Mesenchymal stem cell (in vitro differentiated cells and primary cell): ENCODE results near the gene MIX23.

Source experiments
- DNase-seq: peaks from one replicate; pipeline ENCODE4 v3.0.0-alpha.2; 2013
- H2AFZ ChIP-seq: one replicate; pipeline ENCODE4 v1.6.1; 2013; ENCODE audit warnings: low read depth, mild to moderate bottlenecking, control low read depth, inconsistent platforms, low read length, moderate library complexity
- H2AK5ac ChIP-seq: 2 replicates; pipeline ENCODE4 v1.6.1; 2013; ENCODE audit warnings: low read length, moderate library complexity, mild to moderate bottlenecking, inconsistent platforms; ENCODE audit not compliant: severe bottlenecking
- H2BK120ac ChIP-seq: one replicate; pipeline ENCODE4 v1.6.1; 2013; ENCODE audit warnings: low read depth, mild to moderate bottlenecking, inconsistent platforms, low read length, moderate library complexity
- H2BK12ac ChIP-seq, 2 experiments: one replicate each; pipeline ENCODE4 v1.6.1; 2013; ENCODE audit warnings: inconsistent platforms in 2 of 2, low read length in 2 of 2, mild to moderate bottlenecking in 2 of 2, moderate library complexity in 2 of 2, control low read depth in 1 of 2
- H2BK15ac ChIP-seq: one replicate; pipeline ENCODE4 v1.6.1; 2013; ENCODE audit warnings: mild to moderate bottlenecking, low read depth, inconsistent platforms; ENCODE audit not compliant: poor library complexity, severe bottlenecking
- H2BK5ac ChIP-seq: 2 replicates; pipeline ENCODE4 v1.6.1; 2013; ENCODE audit warnings: low read depth, mild to moderate bottlenecking, low read length, control low read depth, inconsistent platforms; ENCODE audit not compliant: poor library complexity, severe bottlenecking
- H3K14ac ChIP-seq, 2 experiments: one replicate each; pipeline ENCODE4 v1.6.1; 2013; ENCODE audit warnings: inconsistent platforms in 2 of 2, low read length in 2 of 2, control low read depth in 1 of 2, mild to moderate bottlenecking in 1 of 2, moderate library complexity in 1 of 2
- H3K18ac ChIP-seq, 2 experiments: one replicate each; pipeline ENCODE4 v1.6.1; 2013; ENCODE audit warnings: inconsistent platforms in 2 of 2, low read length in 2 of 2, control low read depth in 1 of 2, low read depth in 1 of 2, mild to moderate bottlenecking in 1 of 2
- H3K23ac ChIP-seq, 2 experiments: one replicate each; pipeline ENCODE4 v1.6.1; 2013; ENCODE audit warnings: inconsistent platforms in 2 of 2, low read length in 2 of 2, mild to moderate bottlenecking in 2 of 2, moderate library complexity in 2 of 2, control low read depth in 1 of 2
- H3K27ac ChIP-seq: 2 replicates; pipeline ENCODE4 v1.5.1; 2013; ENCODE audit warnings: mild to moderate bottlenecking, moderate library complexity, low read length, control low read depth, inconsistent platforms; ENCODE audit not compliant: poor library complexity, severe bottlenecking
- H3K27me3 ChIP-seq, 2 experiments: 2 replicates each; pipeline versions ENCODE4 v1.6.1 to v1.7.0; 2013; ENCODE audit warnings: low read length in 2 of 2, mild to moderate bottlenecking in 2 of 2, moderate library complexity in 2 of 2, control low read depth in 1 of 2, inconsistent platforms in 1 of 2; ENCODE audit not compliant: control insufficient read depth in 1 of 2, insufficient read depth in 1 of 2
- H3K36me3 ChIP-seq, 2 experiments: 2 replicates each; pipeline versions ENCODE4 v1.6.1 to v1.7.0; 2013; ENCODE audit warnings: low read length in 2 of 2, control low read depth in 1 of 2, inconsistent platforms in 1 of 2, low read depth in 1 of 2, mild to moderate bottlenecking in 1 of 2; ENCODE audit not compliant: insufficient read depth in 2 of 2, control insufficient read depth in 1 of 2
- H3K4ac ChIP-seq, 2 experiments: one replicate each; pipeline ENCODE4 v1.6.1; 2013; ENCODE audit warnings: inconsistent platforms in 2 of 2, low read length in 2 of 2, mild to moderate bottlenecking in 2 of 2, moderate library complexity in 2 of 2, control low read depth in 1 of 2, low read depth in 1 of 2
- H3K4me1 ChIP-seq: 2 replicates; pipeline ENCODE4 v1.6.1; 2013; ENCODE audit warnings: low read depth, low read length, control low read depth; ENCODE audit not compliant: control insufficient read depth, insufficient read depth
- H3K4me2 ChIP-seq: 2 replicates; pipeline ENCODE4 v1.6.1; 2013; ENCODE audit warnings: low read length, mild to moderate bottlenecking, inconsistent platforms; ENCODE audit not compliant: poor library complexity, severe bottlenecking
- H3K4me3 ChIP-seq, 2 experiments: 2 replicates each; pipeline versions ENCODE4 v1.5.1 to v1.7.0; 2013; ENCODE audit warnings: low read length in 2 of 2, mild to moderate bottlenecking in 2 of 2, control low read depth in 1 of 2, low read depth in 1 of 2; ENCODE audit not compliant: insufficient read depth in 1 of 2
- H3K79me1 ChIP-seq: replicated peaks from 2 replicates; pipeline ENCODE4 v1.6.1; 2013; ENCODE audit warnings: mild to moderate bottlenecking, control low read depth, low read length, inconsistent platforms; ENCODE audit not compliant: poor library complexity, severe bottlenecking
- H3K9ac ChIP-seq: 2 replicates; pipeline ENCODE4 v1.7.0; 2013; ENCODE audit warnings: mild to moderate bottlenecking, low read length, moderate library complexity
- H3K9me3 ChIP-seq: 2 replicates; pipeline ENCODE4 v1.7.0; 2013; ENCODE audit warnings: mild to moderate bottlenecking, low read length; ENCODE audit not compliant: control insufficient read depth
- H4K8ac ChIP-seq: one replicate; pipeline ENCODE4 v1.6.1; 2013; ENCODE audit warnings: inconsistent platforms, mild to moderate bottlenecking, low read length, moderate library complexity
- H4K91ac ChIP-seq: one replicate; pipeline ENCODE4 v1.6.1; 2013; ENCODE audit warnings: mild to moderate bottlenecking, low read length, inconsistent platforms
- WGBS: methylation state at CpG from one replicate; pipeline ENCODE4 v1.1.7; 2013; ENCODE audit warnings: mixed read lengths; 5-methylcytosine and 5-hydroxymethylcytosine counted together

Gene MIX23

DNA sequence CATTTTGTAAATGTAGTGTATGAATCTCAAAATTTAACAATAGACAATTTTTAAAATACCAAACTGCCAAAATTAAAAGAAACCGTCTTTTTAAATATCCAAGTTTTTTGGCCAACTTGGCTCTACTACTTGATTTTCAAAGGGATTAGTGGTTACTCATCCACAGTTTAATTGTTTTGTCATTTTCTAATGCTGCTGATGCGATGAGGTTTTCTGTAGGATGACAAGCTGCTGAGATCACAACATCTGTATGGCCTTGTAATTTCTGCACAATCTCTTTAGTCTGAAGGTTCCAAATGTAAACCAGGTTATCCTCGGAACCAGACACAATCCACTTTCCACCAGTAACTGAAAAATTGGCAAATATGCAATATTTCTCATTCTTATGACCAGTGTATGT is 31.4 kb upstream of the MIX23 start:
- Histone ChIP-seq H3K4me1 (peaks cover 4% of the 10 kb centered on the region), H2BK12ac (no peak overlapping the region), H2AK5ac (no peak overlapping the region), H4K91ac (no peak overlapping the region), H4K8ac (no peak overlapping the region), H3K4ac (no peak overlapping the region), H3K4me3 (peak overlapping the region in 1 of 2 experiments; percentile 96), H3K36me3 (peaks cover 8 to 39% of the 10 kb centered on the region in 2 experiments), H2BK120ac (no peak overlapping the region), H3K27me3 (no peaks in the 10 kb centered on the region), H3K27ac (no peak overlapping the region), H3K79me1 (peaks cover 23% of the 10 kb centered on the region), H3K4me2 (no peak overlapping the region), H3K23ac (no peak overlapping the region), H3K14ac (no peak overlapping the region), H3K18ac (no peak overlapping the region), H2BK15ac (no peak overlapping the region), H2AFZ (no peak overlapping the region), H2BK5ac (no peak overlapping the region), H3K9ac (peak overlapping the region; percentile 99), H3K9me3 (no peaks in the 10 kb centered on the region)
- WGBS, result 100% methylated on average over 2 of the region's 3 CpGs
- DNase-seq, result no peak

GRCh38 chr3:122410639-122411038 is 27.6 kb upstream of the MIX23 start:
- H4K8ac ChIP-seq, result no peak overlapping the region
- no peak overlapping the region for H2AFZ ChIP-seq
- 99% methylated on average over 5 of the region's 6 CpGs for WGBS
- no peak overlapping the region for H3K9ac ChIP-seq
- peaks cover 13 to 77% of the 10 kb centered on the region in 2 experiments for H3K36me3 ChIP-seq
- peaks cover 17% of the 10 kb centered on the region for H3K79me1 ChIP-seq
- H3K23ac ChIP-seq, result no peak overlapping the region
- H3K27me3 ChIP-seq, result no peaks in the 10 kb centered on the region
- no peak for DNase-seq
- H2AK5ac ChIP-seq, result no peak overlapping the region
- no peak overlapping the region for H4K91ac ChIP-seq
- no peak overlapping the region for H3K27ac ChIP-seq
- H3K18ac ChIP-seq, result no peak overlapping the region
- no peak overlapping the region for H3K4me2 ChIP-seq
- H3K4me3 ChIP-seq, result no peak overlapping the region
- no peak overlapping the region for H2BK5ac ChIP-seq
- H2BK120ac ChIP-seq, result no peak overlapping the region
- no peaks in the 10 kb centered on the region for H3K9me3 ChIP-seq
- no peak overlapping the region for H2BK12ac ChIP-seq
- no peak overlapping the region for H3K4ac ChIP-seq
- H2BK15ac ChIP-seq, result no peak overlapping the region
- H3K14ac ChIP-seq, result no peak overlapping the region
- H3K4me1 ChIP-seq, result peaks cover 1% of the 10 kb centered on the region

DNA sequence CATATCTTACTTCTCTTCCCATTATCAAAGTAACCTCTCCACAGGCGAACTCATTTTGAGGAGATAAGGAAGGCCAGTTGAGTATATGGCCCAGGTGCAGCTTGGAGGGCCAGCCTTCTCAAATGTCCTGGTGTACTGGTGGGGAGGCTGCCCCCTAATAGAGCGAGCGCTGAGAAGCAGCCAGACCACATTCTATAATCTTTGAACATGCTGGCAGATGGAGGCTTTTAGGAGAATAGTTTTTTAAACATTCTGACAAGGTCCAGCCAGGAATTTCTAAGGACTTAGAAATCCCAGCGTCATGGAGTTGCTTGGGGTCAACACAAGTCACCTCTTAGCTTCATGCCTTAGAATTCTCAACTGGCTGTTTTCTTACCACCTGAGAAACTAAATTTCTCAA is 27.1 kb upstream of the MIX23 start:
- Histone ChIP-seq H3K9me3 (no peaks in the 10 kb centered on the region), H3K14ac (no peak overlapping the region), H3K27ac (no peak overlapping the region), H3K9ac (no peak overlapping the region), H4K8ac (no peak overlapping the region), H2BK15ac (no peak overlapping the region), H3K4ac (no peak overlapping the region), H3K18ac (no peak overlapping the region), H2AK5ac (no peak overlapping the region), H3K4me1 (no peaks in the 10 kb centered on the region), H2BK12ac (no peak overlapping the region), H3K79me1 (peaks cover 13% of the 10 kb centered on the region), H2BK120ac (no peak overlapping the region), H2AFZ (no peak overlapping the region), H3K4me2 (no peak overlapping the region), H4K91ac (no peak overlapping the region), H3K4me3 (no peak overlapping the region), H2BK5ac (no peak overlapping the region), H3K27me3 (no peaks in the 10 kb centered on the region), H3K23ac (no peak overlapping the region), H3K36me3 (peaks cover 13 to 82% of the 10 kb centered on the region in 2 experiments)
- 97% methylated on average over 3 of the region's 4 CpGs for WGBS
- no peak for DNase-seq

DNA sequence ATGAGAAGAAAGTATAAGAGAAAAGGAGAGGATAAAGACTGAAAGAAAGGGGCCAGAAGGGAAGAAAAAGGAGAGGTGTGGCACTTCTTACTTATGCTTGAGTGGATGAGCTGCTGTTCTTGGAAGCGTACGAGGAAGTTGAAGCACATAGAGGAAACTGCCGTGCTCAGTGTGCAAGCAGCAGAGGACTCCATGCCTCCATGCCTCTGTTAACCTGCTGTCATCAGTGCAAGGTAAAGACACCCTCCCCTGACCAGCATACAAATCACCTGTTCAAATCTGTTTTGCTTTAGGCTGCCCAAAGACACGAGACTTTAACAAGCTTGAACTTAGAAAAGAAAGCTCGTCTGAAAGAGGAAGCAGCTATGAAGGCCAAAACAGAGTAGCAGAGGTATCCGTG is 26.4 kb upstream of the MIX23 start:
- H3K79me1 ChIP-seq, result peaks cover 10% of the 10 kb centered on the region
- no peaks in the 10 kb centered on the region for H3K27me3 ChIP-seq
- no peak overlapping the region for H3K4ac ChIP-seq
- peaks cover 17 to 88% of the 10 kb centered on the region in 2 experiments for H3K36me3 ChIP-seq
- H3K18ac ChIP-seq, result no peak overlapping the region
- no peak overlapping the region for H4K8ac ChIP-seq
- no peak overlapping the region for H3K23ac ChIP-seq
- DNase-seq, result no peak
- H3K9me3 ChIP-seq, result no peaks in the 10 kb centered on the region
- H4K91ac ChIP-seq, result no peak overlapping the region
- no peak overlapping the region for H2AFZ ChIP-seq
- no peak overlapping the region for H2BK5ac ChIP-seq
- no peak overlapping the region for H2BK15ac ChIP-seq
- H3K4me2 ChIP-seq, result no peak overlapping the region
- H3K4me1 ChIP-seq, result no peaks in the 10 kb centered on the region
- H2BK12ac ChIP-seq, result no peak overlapping the region
- no peak overlapping the region for H3K27ac ChIP-seq
- no peak overlapping the region for H3K4me3 ChIP-seq
- no peak overlapping the region for H2AK5ac ChIP-seq
- H2BK120ac ChIP-seq, result no peak overlapping the region
- H3K14ac ChIP-seq, result no peak overlapping the region
- H3K9ac ChIP-seq, result no peak overlapping the region
- 95% methylated on average over 6 of the region's 6 CpGs for whole genome bisulfite sequencing
